Urothelium cell line (cell line): Measurements from ENCODE around the gene SLC16A5.

Source experiments
- DNase-seq: peaks from one replicate; pipeline ENCODE4 v3.0.0; 2011; ENCODE audit warnings: low spot score, mixed read lengths
- FAIRE-seq: peaks from 2 replicates; lab custom pipeline; 2011; peaks lifted over from hg19 to GRCh38; lab: Jason Lieb, UNC

Gene SLC16A5

GRCh38 chr17:75155191-75155601, 67.4 kb downstream of the SLC16A5 start:
- DNase-seq = no peak
- FAIRE-seq = no peak
